ELR (cell line): Measurements from ENCODE around the gene JPH2.

Experiments used
- DNase-seq: peaks from one replicate; pipeline ENCODE4 v3.0.0-alpha.2; 2015; ENCODE audit warnings: low read depth

Gene JPH2

DNA sequence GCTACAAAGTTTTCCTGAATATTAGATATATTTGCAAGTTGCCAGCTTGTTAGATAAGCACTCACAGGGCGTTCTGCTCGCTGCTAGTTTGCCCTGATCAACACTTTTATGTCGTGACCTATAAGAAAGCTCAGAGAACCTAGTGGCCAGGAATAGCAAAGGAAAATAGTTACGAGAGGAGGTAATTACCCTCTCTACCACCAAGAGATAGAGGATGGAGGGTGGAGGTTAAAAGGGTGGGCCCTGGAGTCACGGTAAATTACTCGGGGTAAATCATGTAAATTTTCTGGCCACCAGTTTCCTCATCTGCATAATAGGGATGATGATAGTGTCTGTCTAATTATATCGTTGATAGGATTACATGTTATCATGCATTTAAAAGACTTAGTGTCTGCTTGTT is 87.2 kb downstream of the JPH2 start:
- DNase-seq = no peak

DNA sequence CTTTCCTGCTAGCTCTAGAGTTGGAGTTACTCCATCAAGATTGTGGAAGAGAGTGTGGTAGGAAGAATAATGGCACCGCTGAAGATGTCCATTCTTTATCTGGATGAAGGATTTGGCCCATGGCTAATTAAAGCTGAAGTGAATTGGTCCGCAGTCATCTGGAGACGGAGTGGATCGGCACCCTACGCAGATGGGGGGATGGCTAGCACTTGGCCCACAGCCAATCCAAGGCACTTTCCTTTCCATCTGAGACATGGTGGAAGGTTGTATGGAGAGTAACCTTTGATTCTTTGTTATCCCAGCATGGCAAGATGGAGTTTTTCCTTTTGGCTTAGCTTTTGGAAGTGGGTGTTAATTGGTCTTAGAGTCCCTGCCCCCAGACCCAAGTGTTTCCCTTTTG is 88.3 kb downstream of the JPH2 start:
- DNase-seq = no peak

DNA sequence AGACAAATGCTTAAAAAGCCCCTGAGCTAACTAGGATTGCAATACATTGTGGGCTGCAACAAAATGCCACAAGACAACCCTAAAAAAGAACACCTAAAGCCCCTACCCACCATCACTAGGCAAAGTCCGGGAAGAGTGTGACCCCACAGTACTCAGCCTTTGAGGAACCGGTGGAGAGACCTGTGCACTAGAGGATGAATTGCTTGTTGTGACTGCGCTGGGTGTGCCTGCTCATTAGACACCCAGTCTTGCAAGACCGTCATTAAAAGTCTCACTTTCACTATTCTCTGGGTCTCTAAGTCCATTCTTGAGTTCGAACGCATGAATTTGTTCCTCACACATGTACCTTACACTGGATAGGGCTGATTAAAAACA is 88.7 kb downstream of the JPH2 start:
- no peak for DNase-seq

DNA sequence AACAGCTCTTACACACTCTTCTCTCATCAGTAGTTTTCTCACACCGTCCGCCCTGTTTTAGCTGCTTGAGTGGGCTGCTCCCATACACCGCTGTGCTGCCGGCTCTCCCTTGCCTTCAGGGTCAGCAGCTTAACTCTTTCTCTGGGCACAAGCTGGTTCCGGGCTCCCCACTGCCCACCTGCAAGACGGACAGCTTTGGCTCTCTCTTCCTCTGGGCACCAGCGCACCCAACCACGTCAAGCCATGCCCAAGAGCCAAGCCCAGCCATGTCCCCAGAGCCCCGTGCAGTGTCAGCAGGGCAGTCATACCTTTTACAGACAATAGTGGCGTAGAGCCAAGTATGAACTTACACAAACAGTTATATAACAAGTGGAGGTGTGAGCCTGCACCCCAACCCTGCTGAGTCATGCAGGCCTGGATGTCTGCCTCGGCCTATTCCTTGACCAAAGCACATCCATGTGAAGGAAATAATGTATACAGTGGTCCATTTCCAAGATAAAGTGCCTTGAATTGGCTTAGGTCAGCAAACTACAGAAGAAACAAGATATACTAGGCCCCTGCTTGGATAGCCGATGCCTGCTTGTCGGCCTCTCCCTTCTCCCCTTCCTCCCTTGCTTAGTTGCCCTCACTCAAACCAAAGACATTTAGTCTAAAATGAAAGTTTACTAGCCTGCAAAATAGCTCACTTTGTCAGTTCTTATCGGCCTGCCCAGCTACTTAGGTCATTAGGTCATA is 89.3 kb downstream of the JPH2 start:
- peak; percentile 25 for DNase-seq

DNA sequence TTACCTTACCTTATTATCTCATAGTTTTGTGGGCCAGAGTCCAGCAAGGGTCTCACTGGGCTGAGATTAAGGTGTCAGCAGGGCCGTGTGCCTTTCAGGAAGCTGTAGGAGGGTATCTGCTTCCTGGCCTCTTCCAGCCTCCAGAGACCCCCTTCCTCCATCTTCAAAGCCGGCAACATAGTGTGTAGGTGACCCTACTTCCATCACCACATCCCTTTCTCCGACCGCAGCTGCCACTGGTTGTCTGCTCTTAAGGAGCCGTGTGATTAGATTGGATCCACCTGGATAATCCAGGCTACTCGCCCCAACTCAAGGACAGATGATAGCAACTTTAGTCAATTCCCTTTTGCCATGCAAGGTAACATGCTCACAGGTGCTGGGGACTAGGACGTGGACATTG is 91.2 kb downstream of the JPH2 start:
- no peak for DNase-seq

DNA sequence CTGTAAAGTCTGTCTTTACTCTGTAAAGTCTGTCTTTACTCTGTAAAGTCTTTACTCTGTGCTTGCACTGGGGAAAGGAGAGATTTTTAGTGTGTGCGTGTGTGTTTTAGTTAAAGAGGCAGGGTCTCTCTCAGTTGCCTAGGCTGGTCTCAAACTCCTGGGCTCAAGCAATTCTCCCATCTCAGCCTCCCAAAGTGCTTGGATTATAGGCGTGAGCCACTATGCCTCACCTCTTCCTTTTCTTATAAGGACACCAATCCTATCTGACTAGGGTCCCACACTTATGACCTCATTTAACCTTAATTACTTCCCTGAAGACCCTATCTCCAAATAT is 93.8 kb downstream of the JPH2 start:
- DNase-seq = no peak

DNA sequence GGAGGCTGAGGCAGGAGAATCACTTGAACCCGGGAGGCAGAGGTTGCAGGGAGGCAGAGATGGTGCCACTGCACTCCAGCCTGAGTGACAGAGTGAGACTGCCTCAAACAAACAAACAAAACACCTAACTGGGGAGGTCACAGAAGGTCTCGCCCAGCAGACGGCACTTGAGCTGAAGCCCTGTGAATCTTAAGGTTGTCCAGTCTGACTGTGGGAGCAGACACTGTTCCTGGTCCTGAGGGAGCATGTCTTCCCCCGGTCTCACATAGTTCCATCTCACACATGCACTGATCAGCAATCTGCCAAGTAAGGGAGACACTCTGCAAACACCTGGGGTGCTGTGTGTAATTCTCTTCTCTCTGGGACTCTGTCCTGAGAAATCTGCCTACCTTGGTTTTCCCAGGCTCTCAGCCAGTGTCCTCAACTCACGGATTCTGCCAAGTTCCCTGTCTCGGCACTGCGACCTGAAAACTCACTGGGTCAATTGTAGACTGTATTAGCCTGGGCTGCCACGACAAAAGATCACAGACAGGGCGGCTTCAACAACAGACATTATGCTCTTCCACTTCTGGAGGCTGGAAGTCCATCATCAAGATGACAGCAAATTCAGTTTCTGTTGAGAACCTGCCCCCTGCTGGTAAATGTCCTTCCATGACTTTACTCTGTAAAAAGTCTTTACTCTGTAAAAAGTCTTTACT is 94.3 kb downstream of the JPH2 start:
- DNase-seq = peak; percentile 76

DNA sequence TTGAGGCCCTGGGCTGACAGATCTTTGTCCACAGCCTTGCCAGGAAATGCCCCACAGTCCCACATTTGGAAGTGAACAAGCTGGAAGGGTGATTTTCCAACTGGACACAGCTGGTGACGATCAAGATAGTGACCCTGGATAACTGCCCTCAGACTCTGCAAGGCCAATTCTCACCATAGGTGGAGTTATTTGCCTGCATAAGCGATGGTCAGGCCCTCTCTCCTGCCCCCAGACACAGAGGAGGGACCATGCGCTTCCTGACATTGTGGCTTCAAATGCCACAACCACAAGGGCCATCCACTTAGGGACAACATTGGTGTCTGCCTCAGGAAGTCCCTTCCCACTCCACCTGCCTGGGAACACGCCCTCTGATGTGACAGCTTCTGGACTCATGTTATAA is 96.0 kb downstream of the JPH2 start:
- DNase-seq = no peak

DNA sequence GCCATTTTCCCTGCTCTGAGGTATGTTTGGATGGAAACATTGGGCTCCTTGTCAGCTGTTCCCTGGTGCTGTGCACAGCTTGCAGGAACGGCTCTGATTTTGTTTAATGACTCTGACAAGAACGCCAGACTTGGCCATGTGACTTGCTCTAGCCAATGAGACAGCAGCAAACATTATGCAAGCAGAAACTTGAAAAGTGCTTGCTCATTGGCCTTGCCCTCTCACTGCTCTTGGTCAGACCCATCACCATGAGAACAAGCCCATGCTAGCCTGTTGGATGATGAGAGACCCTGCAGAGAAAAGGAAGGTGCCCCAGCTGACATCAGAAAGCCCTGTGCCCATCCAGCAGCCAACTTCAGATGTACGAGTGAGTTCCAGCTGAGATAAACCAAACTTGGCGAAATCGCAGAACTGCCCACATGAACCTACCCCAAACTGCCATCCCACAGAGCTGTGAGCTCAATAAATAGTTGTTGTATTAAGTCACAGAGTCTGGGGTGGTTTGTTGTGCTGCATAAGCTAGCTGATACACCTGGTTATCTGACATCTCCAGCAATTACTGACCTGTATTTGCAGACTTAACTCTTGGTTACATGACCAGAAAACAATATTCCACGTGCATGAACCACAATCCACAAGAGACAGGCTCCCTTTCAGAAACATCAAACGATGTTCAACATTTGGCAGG is 96.9 kb downstream of the JPH2 start:
- peak; percentile 71 for DNase-seq

DNA sequence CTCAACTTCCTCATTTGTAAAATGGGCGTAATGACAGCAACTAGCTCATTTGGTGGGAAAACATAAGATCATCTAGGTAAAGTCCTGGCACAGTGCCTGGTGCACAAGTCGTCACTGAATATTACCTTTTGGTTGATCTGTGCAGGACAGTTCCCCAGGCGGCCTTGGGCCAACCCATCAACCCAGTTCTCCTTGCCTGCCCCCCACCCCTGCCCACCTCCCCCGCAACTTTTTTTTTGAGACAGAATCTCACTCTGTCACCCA is 99.2 kb downstream of the JPH2 start:
- no peak for DNase-seq

DNA sequence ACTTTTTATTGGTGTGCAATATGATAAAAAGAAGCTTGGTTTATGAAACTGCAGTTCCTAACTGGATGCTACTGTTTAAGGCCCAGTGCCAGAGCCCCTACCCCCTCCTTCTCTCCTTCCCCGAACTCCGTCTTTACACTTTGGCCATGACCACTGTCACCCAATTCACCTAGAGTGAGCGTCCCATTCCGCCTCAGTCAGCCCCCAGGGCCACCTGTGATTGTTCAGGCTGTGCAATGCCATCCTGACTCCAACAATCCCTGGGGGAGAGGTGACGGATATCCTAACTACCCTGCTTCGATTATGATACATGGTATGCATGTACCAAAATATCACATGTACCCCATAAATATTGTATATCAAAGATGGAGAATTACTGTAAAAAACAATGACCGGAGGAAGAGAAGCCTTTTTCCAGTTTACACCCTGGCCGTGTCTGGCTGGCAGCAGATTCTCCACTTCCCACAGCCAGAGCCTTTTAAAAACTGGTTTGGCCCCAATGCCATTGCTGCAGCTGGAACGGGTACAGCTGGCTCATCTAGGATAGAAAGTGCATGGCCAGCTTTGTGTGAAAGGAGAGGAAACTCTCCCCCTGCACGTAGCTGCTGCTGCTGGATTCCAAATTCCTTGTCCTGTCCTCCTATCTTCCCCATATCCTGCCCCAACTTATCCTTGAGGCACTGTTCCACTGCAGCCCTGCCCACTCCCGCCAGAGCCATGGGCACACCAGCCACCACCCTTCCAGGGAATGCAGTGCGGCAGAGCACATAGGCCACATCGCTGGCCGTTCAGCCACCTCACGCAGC is 99.7 kb downstream of the JPH2 start:
- DNase-seq = no peak

DNA sequence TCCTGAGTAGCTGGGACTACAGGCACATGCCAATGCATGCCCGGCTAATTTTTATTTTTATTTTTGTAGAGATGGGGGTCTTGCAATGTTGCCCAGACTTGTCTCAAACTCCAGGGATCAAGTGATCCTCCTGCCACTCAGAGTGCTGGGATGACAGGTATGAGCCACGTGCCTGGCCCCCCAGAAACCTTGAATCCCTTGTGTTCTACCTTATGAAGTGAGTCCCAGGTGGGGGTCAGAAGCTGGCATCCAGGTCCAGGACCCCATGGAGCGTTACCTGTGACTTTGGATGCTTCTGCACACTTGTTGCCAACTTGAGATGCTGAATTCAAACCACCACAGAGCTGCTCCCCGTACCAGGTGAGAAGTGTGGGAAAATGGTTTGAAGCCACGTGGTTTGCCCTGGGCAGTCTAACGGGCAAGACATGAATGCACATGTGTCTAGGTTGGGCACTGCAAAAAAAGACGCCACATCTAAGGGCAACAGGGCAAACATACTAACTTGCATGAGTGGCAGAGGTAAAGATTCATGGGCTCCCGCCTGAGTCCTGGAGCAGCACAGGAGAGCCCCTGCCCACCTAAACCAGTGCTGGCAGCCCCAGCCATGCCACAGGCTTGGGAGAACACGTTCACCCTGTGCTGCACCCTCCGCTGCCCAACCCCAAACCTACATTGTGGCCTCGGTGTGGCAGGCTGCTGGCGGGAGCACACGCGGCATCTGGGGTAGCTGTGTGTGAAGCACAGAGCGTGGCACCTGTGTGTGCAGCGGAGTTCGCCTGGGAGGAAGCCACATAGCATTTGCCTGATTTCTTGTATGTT is 101.2 kb downstream of the JPH2 start:
- no peak for DNase-seq

DNA sequence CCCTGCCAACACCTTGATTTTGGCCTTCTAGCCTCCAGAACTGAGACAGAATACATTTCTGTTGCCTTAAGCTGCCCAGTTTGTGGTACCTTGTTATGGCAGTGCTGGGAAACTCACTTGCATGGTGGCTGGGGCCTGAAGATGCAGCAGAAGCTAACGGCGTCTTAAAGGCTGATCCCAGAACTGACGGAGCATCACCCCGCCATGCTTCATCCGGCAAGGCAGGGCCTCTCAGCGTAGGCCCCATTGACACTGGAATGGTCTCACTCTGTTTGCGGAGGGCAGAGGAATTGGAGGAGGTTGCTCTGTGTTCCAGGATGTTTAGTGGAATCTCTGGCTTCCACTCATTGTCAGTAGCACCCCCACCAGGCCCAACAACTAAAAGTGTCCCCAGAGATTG is 102.1 kb downstream of the JPH2 start:
- DNase-seq = no peak

DNA sequence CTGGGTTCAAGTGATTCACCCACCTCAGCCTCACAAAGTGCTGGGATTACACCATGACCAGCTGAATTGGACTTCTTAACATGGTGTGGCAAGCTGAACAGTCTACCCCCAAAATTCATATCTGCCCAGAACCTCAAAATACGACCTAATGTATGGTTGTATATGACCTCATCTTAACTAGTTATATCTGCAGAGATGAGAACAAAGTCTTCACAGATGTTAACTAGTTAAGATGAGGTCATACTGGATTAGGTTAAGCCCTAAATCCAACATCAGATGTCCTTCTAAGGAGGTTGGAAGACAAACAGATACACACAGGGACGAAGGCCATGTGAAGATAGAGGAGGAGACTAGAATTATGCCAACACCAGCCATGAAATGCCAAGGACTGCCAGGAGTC is 102.5 kb downstream of the JPH2 start:
- DNase-seq = no peak

DNA sequence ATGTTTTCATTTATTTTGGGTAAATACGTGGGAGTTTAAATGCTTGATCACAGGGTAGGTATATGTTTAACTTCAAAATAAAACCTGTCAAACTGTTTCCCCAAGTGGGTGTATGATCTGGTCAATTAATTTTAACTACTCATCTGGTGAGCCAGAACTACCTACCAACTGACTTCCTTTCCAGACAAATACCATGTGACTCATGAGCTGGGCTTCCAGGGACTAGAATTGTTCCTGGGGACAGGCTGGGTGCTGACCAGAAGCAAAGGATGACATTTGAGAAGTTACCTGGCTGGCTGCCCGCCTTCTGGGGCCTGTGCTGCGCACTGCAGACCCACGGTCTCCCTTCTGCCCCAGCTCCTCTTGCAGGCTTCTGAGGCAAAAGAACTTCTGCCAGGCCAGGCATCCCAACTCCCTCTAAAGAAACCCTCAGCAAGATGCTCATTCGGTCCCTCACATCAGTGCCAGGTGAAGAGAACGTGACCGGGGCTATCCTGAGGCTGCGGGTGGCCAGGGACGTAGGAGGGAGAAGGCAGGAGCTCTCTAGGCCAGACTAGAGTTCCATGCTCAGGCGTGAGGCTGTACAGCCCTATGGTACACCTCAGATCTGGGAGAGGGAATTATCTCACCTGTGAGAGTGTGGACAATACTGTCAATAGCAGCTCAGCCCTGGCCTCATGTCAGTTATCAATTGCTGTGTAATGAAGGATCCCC is 103.6 kb downstream of the JPH2 start:
- peak; percentile 70 for DNase-seq

DNA sequence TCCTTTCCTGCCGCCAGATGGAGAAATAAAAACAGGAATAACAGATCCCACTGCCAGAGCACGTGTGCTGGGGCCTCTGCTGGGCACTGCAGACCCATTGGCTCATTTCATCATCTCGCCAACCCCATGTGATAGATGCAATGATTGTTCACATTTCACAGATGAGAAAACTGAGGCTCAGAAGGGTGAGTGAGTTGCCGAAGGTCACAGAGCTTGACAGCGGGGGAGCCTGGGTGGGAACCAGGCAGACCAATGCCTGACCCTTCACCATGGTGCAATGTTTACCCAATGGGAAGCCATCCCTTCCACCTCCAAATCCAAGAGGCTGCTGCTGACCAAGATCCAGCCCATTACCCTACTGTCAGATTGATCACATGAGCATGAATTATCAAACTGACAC is 105.1 kb downstream of the JPH2 start:
- DNase-seq = no peak

DNA sequence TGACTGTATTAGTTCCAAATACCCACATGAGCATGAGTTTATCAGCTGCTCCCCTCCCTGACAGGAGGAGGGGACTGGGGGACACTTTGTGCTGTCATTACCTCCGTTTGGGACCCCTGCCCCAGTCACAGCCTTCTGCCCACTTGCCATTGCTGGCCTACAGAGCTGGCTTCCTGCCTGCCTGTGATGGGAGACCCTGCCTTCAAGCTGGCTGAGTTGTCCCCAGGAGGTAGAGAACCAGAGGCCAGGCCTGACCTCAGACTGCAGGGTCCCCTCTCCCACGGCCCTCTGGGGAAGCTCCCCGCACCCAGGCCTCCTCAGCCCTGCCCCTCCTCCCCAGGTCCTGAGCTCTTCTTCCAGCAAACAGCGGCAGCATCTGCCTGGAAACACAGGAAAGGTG is 105.5 kb downstream of the JPH2 start:
- DNase-seq = no peak

DNA sequence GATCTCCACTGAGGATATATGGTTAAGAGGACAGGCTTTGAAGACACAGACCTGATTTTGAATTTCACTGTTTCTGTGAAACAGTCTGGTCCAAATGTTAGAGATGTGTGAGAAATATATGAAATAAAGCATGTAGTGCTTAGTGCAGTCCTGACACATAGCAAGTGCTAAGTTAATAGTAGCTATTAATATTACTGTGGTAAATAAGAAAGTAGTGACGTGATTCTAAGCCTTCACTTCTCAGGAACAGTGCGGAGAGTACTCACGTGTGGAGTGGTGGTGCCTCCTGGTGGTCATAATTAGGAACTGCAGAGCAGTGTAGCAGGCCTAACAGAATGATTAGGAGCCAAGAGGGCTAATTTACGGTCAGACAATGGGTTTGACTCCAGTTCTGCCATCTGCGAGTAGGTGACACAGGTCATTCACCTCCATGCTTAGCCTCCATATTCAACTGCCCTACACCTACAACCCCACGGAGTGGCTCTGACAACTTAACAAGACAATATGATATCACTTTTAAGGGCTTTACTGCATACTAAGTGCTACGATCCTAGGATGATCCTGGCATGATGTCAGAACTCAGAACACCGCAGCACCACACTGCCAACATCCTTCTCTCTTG is 106.2 kb downstream of the JPH2 start:
- DNase-seq = peak; percentile 89

DNA sequence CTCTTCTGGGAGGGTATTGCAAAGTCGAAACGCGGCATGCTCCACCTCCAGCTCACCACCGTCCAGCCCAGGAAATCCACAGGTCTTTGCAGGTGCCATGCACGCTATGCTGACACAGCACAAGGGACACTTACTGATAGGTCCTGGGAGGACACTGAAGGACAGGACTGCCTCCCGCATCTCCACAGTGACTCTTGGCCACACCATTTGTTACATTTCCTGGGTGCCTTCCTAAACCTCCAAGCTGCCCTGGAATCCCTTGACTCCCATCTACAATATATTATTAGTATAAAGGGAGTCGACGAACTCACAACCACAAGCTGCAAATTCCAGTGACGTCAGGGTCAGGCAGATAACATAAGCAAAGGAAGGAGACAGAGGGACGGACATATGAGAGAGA is 106.9 kb downstream of the JPH2 start:
- peak; percentile 48 for DNase-seq

DNA sequence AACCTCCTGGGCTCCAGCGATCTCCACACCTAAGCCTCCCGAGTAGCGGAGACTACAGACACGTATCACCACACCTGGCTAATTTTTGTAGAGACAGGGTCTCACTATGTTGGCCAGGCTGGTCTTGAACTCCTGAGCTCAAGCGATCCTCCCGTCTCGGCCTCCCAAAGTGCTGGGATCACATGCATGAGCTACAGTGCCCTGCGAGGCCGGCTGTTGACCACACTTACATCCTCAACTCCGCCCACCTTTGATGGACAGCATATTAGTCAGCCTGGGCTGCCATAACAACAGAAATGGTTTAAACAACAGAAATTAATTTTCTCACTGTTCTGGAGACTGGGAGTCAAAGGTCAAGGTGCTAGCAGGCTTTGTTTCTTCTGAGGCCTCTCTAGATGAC is 107.7 kb downstream of the JPH2 start:
- DNase-seq = peak; percentile 42

DNA sequence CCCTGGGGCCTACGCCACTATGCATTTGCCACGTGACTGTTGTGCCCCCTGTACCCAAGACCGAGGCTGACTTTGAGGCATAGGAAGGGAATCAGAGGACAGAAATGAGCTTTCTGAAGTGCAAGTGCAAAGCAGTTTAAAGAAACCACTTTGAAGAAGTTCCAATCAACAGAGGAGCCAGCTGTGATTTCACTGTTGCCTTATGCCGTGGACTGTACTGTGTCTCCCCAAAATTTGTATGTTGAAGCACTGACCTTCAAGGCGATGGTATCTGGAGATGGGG is 111.1 kb downstream of the JPH2 start:
- DNase-seq = no peak
